H1 (cell line): Measurements from ENCODE around the gene CAPS2. TPM values are rescaled to one million over a fixed set of nuclear protein-coding genes. Genes with fewer than 3 reads are reported as not detected.

Experiments used
- SP4 ChIP-seq: IDR thresholded peaks from 2 replicates; pipeline ENCODE4 v1.6.1; 2012; ENCODE audit warnings: low read length, inconsistent platforms
- SUZ12 ChIP-seq: fragments of 200-600 bp; sonication (generic); IDR thresholded peaks from 2 replicates; pipeline ENCODE4 v1.6.1; 2012; ENCODE audit warnings: mild to moderate bottlenecking, inconsistent platforms, low read length, moderate library complexity, mixed read lengths
- polyA plus RNA-seq, 7 experiments: library from polyadenylated mRNA; depleted of rRNA in 3 of 7; stranded (reverse) in 5 of 7; unstranded in 2 of 7; fragments of >200 nt in 5 of 7; fragments of 200-250 nt in 2 of 7; gene quantifications; 1 replicate in 5 of 7; 2 replicates in 1 of 7; 4 replicates in 1 of 7; pipeline versions ENCODE4 v1.2.1 to v1.2.3, GENCODE V29; 2011 to 2013; ENCODE audit warnings: missing spikeins in 2 of 7, mixed read lengths in 2 of 7
- total RNA-seq: library from RNA; stranded (reverse); fragmentation: NEBNext Ultra II Directional; extraction: Animal tissue kit (Norgen Biotek cat#: 25700); gene quantifications from 2 replicates; pipeline ENCODE4 v1.2.1, GENCODE V29; 2021

The CAPS2 gene
- total and polyA plus RNA-seq, 2 of the 8 experiments (the other 6 are each of a cell fraction or from before 2014, with no cell fraction given), result 2.3 to 3.8 TPM

DNA sequence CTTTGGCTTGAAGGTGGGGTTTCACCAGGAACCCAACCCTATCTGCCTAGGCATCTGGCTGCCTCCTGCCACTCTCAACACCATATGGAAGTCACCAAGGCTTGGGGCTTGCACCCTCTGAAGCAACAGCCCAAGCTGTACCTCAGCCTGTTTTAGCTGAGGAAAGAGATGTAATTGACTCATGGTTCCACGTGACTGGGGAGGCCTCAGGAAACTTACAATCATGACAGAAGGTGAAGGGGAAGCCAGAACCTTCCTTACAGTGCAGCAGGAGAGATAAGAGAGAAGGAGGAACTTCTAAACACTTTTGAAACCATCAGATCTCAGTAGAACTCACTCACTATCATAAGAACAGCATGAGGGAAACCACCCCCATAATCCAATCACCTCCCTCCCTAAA, 31.3 kb upstream of the CAPS2 start (continued):
- TF ChIP-seq SUZ12 (no peak), SP4 (no peak)
